B cell (primary cell): ENCODE data around the gene SOX6. TPM values are rescaled to one million over a fixed set of nuclear protein-coding genes. Genes with fewer than 3 reads are reported as not detected.

Experiments
- ATAC-seq: fragments of 200-7000 bp; cut with Tn5 transposase; one replicate; pipeline ENCODE4 v1.10.0; 2021; ENCODE audit warnings: low read depth, mild to moderate bottlenecking, moderate number of reproducible peaks, moderate library complexity
- CTCF ChIA-PET: fragments of 350-600 bp; sonication (Branson Sonifier 250); formaldehyde crosslinking; loops from one replicate; lab custom pipeline; 2021; ENCODE audit warnings: antibody characterized with exemption, inconsistent platforms; lab: Charles Lee
- POLR2A ChIA-PET: fragments of 350-600 bp; sonication (Branson Sonifier 250); formaldehyde crosslinking; loops from one replicate; lab custom pipeline; 2021; ENCODE audit warnings: antibody characterized with exemption; lab: Charles Lee
- DNase-seq: peaks from one replicate; pipeline ENCODE4 v3.0.0; 2013
- H2AFZ ChIP-seq: 2 replicates; pipeline ENCODE4 v1.6.1; 2012; ENCODE audit warnings: mild to moderate bottlenecking, low read depth, low read length; ENCODE audit not compliant: insufficient read depth, poor library complexity, severe bottlenecking
- H3K27ac ChIP-seq, 2 donors: 1 replicate in 1 of 2; 2 replicates in 1 of 2; pipeline ENCODE4 v1.5.1; 2012 to 2013; ENCODE audit warnings: low read length in 2 of 2, mild to moderate bottlenecking in 2 of 2, moderate library complexity in 1 of 2
- H3K27me3 ChIP-seq, 4 experiments: fragments of 200-600 bp in 1 of 4; sonication (generic) in 1 of 4; replicated peaks in 1 of 4; 1 replicate in 2 of 4; 2 replicates in 2 of 4; pipeline versions ENCODE4 v1.6.1 to v1.7.0; 2013 to 2016; ENCODE audit warnings: low read length in 3 of 4, mild to moderate bottlenecking in 2 of 4, mixed read lengths in 1 of 4, moderate library complexity in 1 of 4; ENCODE audit not compliant: insufficient read depth in 4 of 4, control insufficient read depth in 3 of 4; ENCODE audit errors: control extremely low read depth in 1 of 4
- H3K36me3 ChIP-seq, 2 experiments: replicated peaks in 1 of 2; 1 replicate in 1 of 2; 2 replicates in 1 of 2; pipeline versions ENCODE4 v1.6.1 to v1.7.1; 2013; ENCODE audit warnings: low read length in 1 of 2; ENCODE audit not compliant: insufficient read depth in 2 of 2, control insufficient read depth in 1 of 2; ENCODE audit errors: control extremely low read depth in 1 of 2, extremely low read depth in 1 of 2
- H3K4me1 ChIP-seq, 2 donors: fragments of 200-600 bp in 1 of 2; sonication (generic) in 1 of 2; 1 replicate in 1 of 2; 2 replicates in 1 of 2; pipeline versions ENCODE4 v1.5.1 to v1.6.1; 2013 to 2017; ENCODE audit warnings: low read length in 2 of 2; ENCODE audit not compliant: control insufficient read depth in 2 of 2, insufficient read depth in 2 of 2
- H3K4me2 ChIP-seq: replicated peaks from 2 replicates; pipeline ENCODE3; 2012; ENCODE audit warnings: mild to moderate bottlenecking, low read depth, low read length; ENCODE audit not compliant: poor library complexity, severe bottlenecking
- H3K4me3 ChIP-seq, 5 experiments: fragments of 200-600 bp in 1 of 5; sonication (generic) in 1 of 5; 1 replicate in 3 of 5; 2 replicates in 2 of 5; pipeline versions ENCODE4 v1.5.1 to v1.7.0; 2011 to 2016; ENCODE audit warnings: low read length in 4 of 5, mild to moderate bottlenecking in 4 of 5, low read depth in 2 of 5, control low read depth in 1 of 5, moderate library complexity in 1 of 5; ENCODE audit not compliant: insufficient read depth in 1 of 5; ENCODE audit errors: control extremely low read depth in 1 of 5, extremely low read depth in 1 of 5
- H3K79me2 ChIP-seq: fragments of 200-600 bp; sonication (generic); one replicate; pipeline ENCODE4 v1.6.0; 2016; ENCODE audit warnings: low read length; ENCODE audit not compliant: control insufficient read depth, insufficient read depth
- H3K9ac ChIP-seq: fragments of 200-600 bp; sonication (generic); 2 replicates; pipeline ENCODE4 v1.6.1; 2017; ENCODE audit warnings: mild to moderate bottlenecking, low read length, moderate library complexity
- H3K9me3 ChIP-seq, 3 donors: one replicate each; pipeline versions ENCODE4 v1.6.1 to v1.7.1; 2013; ENCODE audit warnings: low read length in 2 of 3; ENCODE audit not compliant: control insufficient read depth in 2 of 3, insufficient read depth in 1 of 3; ENCODE audit errors: control extremely low read depth in 1 of 3
- H4K20me1 ChIP-seq: 2 replicates; pipeline ENCODE4 v1.6.0; 2012; ENCODE audit warnings: mild to moderate bottlenecking, low read length; ENCODE audit not compliant: insufficient read depth, control insufficient read depth, poor library complexity, severe bottlenecking
- H3K27ac Mint-ChIP-seq: one replicate; pipeline ENCODE4 v1.8.0; 2021; ENCODE audit warnings: mixed read lengths
- H3K27me3 Mint-ChIP-seq: one replicate; pipeline ENCODE4 v1.8.0; 2021; ENCODE audit warnings: mixed read lengths
- H3K4me1 Mint-ChIP-seq: one replicate; pipeline ENCODE4 v1.8.0; 2021; ENCODE audit warnings: mixed read lengths
- H3K4me3 Mint-ChIP-seq: one replicate; pipeline ENCODE4 v1.8.0; 2021; ENCODE audit warnings: mixed read lengths
- H3K9me3 Mint-ChIP-seq: one replicate; pipeline ENCODE4 v1.8.0; 2022; ENCODE audit warnings: mixed read lengths; ENCODE audit not compliant: insufficient read depth
- CTCF ChIP-seq: fragments of 200-600 bp; IDR thresholded peaks from one replicate; pipeline ENCODE4 v1.8.0; 2022; ENCODE audit warnings: antibody characterized with exemption, mild to moderate bottlenecking
- EZH2 ChIP-seq: IDR thresholded peaks from 2 replicates; pipeline ENCODE4 v1.6.1; 2012; ENCODE audit warnings: borderline replicate concordance, low read depth, mild to moderate bottlenecking, moderate library complexity, low read length; ENCODE audit not compliant: insufficient read depth, poor library complexity, severe bottlenecking
- WGBS: methylation state at CpG from one replicate; pipeline ENCODE4 v1.1.5; 2013; ENCODE audit warnings: missing lambda C conversion rate; ENCODE audit not compliant: insufficient coverage; 5-methylcytosine and 5-hydroxymethylcytosine counted together
- intact Hi-C: fragments of 100-400 bp; cut with micrococcal nuclease; formaldehyde crosslinking; loops from one replicate; pipeline ENCODE4 v1.10.0; 2022
- polyA plus RNA-seq: library from polyadenylated mRNA; depleted of rRNA; stranded (reverse); fragments of >200 nt; gene quantifications from 2 replicates; pipeline ENCODE4 v1.2.3, GENCODE V29; 2012
- total RNA-seq, 2 donors: library from RNA; stranded (reverse); fragments of 120-200 nt in 1 of 2; gene quantifications; 1 replicate in 1 of 2; 2 replicates in 1 of 2; pipeline versions ENCODE4 v1.2.3 to v1.2.4, GENCODE V29; 2013 to 2022

SOX6 gene
- total and polyA plus RNA-seq, 2 donors (not counting 1 experiment from before 2014, with no cell fraction given), result not detected

DNA sequence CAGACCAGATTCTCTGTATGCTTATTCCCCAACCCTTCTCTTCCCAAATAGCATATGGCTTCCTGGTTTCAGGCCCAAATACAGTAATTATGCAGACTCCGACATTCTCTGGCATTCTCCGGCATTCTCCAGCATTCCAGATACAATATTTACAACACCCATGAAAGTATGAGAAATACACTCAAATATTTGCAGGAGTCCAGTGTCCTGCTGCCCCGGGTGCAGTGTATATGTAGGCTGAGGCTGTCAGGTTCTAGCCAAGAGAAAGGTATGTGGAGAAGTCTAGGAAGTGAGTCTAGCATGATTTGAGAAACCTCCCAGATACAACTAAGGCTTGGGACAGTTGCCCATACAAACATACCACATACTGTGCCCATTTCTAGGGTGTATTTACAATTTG lies 160.7 kb downstream of the SOX6 start:
- no peak overlapping the region for H3K4me2 ChIP-seq
- H3K79me2 ChIP-seq, result no peaks in the 10 kb centered on the region
- H3K27me3 ChIP-seq, result no peaks in the 10 kb centered on the region
- intact Hi-C loops, result no loop called here
- TF ChIP-seq CTCF (no peak), EZH2 (no peak)
- ChIA-PET CTCF (no interaction called here), POLR2A (no interaction called here)
- Mint-ChIP-seq H3K27me3 (no peaks in the 10 kb centered on the region), H3K9me3 (no peaks in the 10 kb centered on the region), H3K4me1 (no peaks in the 10 kb centered on the region), H3K4me3 (no peak overlapping the region), H3K27ac (no peak overlapping the region)
- no peak overlapping the region for H3K27ac ChIP-seq
- H3K36me3 ChIP-seq, result no peaks in the 10 kb centered on the region
- no peak for ATAC-seq
- H3K4me3 ChIP-seq, result no peak overlapping the region
- no peaks in the 10 kb centered on the region for H4K20me1 ChIP-seq
- no peak overlapping the region for H3K9ac ChIP-seq
- no peak overlapping the region for H2AFZ ChIP-seq
- H3K4me1 ChIP-seq, result no peaks in the 10 kb centered on the region
- DNase-seq, result no peak
- no peaks in the 10 kb centered on the region for H3K9me3 ChIP-seq
- WGBS, result no CpG with 5 or more reads among the region's 3 CpGs

DNA sequence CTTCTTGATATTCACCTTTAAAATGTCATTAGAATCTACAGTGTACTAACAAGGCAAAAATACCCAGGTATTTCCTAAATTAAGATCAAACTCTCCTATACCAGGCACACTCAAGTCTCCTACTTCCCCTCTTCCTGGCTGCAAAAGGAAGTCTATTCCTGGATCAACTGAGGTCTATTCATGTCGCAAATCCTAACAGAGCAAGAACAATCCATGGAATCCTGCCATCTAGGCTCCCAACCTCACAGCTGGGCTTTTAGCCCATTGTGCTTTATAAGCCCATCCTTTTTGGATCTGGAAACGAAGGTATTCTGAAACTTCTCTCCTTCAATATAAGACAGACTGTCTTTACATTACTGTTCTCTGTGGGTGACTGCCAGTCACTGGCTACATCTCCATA lies 161.8 kb downstream of the SOX6 start:
- H2AFZ ChIP-seq, result no peak overlapping the region
- no peak overlapping the region for H3K9ac ChIP-seq
- intact Hi-C loops, result no loop called here
- Mint-ChIP-seq H3K27me3 (no peaks in the 10 kb centered on the region), H3K27ac (no peak overlapping the region), H3K9me3 (no peaks in the 10 kb centered on the region), H3K4me3 (no peak overlapping the region), H3K4me1 (no peaks in the 10 kb centered on the region)
- DNase-seq (no peak), ATAC-seq (no peak)
- H3K4me2 ChIP-seq, result no peak overlapping the region
- ChIA-PET CTCF (interaction anchor here (0.6 kb wide), 1 partner anchor 70 kb away, joined by 3 read pairs; no protein-coding TSS in a partner anchor), POLR2A (no interaction called here)
- no peaks in the 10 kb centered on the region for H4K20me1 ChIP-seq
- no peaks in the 10 kb centered on the region for H3K9me3 ChIP-seq
- no peaks in the 10 kb centered on the region for H3K36me3 ChIP-seq
- H3K27ac ChIP-seq, result no peak overlapping the region
- no peak overlapping the region for H3K4me3 ChIP-seq
- H3K27me3 ChIP-seq, result no peaks in the 10 kb centered on the region
- 100% methylated on average over 1 of the region's 2 CpGs for WGBS
- H3K4me1 ChIP-seq, result no peaks in the 10 kb centered on the region
- no peak for TF ChIP-seq CTCF
- TF ChIP-seq EZH2, result no peak
- no peaks in the 10 kb centered on the region for H3K79me2 ChIP-seq
